T-helper 1 cell treated with Interleukin-12 subunit alpha and Interleukin-12 subunit beta and Interleukin-4 antibody, amounts not matched to agents 30 μg/mL and 1 μg/mL, for 36 hours (primary cell): ENCODE data around the gene JPT2.
"Not testable (repeated sequence)": the region's sequence is repeated elsewhere in the genome, so short reads cannot be mapped to it uniquely, and the experiment has no call there.

ENCODE experiments used
- H3K27ac Mint-ChIP-seq: one replicate; pipeline ENCODE4 v1.8.0; 2021; ENCODE audit warnings: mild to moderate bottlenecking, mixed read lengths
- H3K27me3 Mint-ChIP-seq: one replicate; pipeline ENCODE4 v1.8.0; 2021; ENCODE audit warnings: low read depth, mixed read lengths
- H3K36me3 Mint-ChIP-seq: one replicate; pipeline ENCODE4 v1.8.0; 2021; ENCODE audit warnings: low read depth, mixed read lengths
- H3K4me1 Mint-ChIP-seq: one replicate; pipeline ENCODE4 v1.8.0; 2021; ENCODE audit warnings: low read depth, mixed read lengths
- H3K4me3 Mint-ChIP-seq: one replicate; pipeline ENCODE4 v1.8.0; 2021; ENCODE audit warnings: mild to moderate bottlenecking, moderate library complexity, mixed read lengths
- H3K9me3 Mint-ChIP-seq: one replicate; pipeline ENCODE4 v1.8.0; 2021; ENCODE audit warnings: mixed read lengths

JPT2 gene

DNA sequence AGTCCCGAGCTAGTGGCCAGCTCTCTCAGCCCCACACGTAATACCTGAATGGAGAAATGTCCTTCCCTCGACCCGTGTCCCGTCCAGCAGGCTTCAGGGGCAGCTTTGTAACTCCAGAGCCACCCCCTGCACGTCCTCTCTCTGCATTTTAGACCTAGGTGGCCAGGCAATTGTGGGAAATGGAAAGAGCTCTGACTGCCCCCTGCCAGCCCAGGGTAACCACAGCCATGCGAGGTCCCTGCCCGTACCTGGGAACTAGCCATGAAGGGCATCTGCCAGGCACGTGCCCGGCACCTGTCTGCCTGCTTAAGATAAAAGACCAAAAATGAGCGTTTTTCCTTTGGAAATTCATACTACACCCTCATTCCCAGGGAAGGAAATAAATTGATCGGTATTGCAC is 37.1 kb downstream of the JPT2 start:
- Mint-ChIP-seq H3K27me3 (no peaks in the 10 kb centered on the region), H3K4me1 (peaks cover 6% of the 10 kb centered on the region), H3K4me3 (no peak overlapping the region), H3K36me3 (no peaks in the 10 kb centered on the region), H3K27ac (no peak overlapping the region), H3K9me3 (no peaks in the 10 kb centered on the region)

GRCh38 chr16:1718236-1718635 is 40.2 kb downstream of the JPT2 start:
- not testable (repeated sequence) for H3K9me3 Mint-ChIP-seq, H3K27me3 Mint-ChIP-seq, H3K4me3 Mint-ChIP-seq, H3K36me3 Mint-ChIP-seq, H3K27ac Mint-ChIP-seq
- H3K4me1 Mint-ChIP-seq: peaks cover 15% of the 10 kb centered on the region

GRCh38 chr16:1719559-1720229 is 41.6 kb downstream of the JPT2 start:
- not testable (repeated sequence) for H3K27ac Mint-ChIP-seq, H3K27me3 Mint-ChIP-seq, H3K36me3 Mint-ChIP-seq, H3K9me3 Mint-ChIP-seq, H3K4me3 Mint-ChIP-seq
- peaks cover 20% of the 10 kb centered on the region for H3K4me1 Mint-ChIP-seq

DNA sequence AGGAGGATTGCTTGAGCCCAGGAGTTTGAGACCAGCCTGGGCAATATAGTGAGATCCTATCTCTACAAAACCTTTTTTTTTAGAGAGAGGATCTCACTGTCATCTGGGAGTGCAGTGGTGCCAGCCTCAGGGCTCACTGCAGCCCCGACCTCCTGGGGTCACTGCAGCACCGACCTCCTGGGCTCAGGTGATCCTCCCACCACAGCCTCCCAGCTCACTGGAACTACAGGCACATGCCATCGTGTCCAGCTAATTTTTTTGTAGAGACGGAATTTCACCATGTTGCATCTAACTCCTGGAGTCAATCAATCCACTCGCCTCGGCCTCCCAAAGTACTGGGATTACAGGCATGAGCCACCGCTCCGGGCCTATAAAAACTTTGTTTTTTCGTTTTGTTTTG is 43.3 kb downstream of the JPT2 start:
- peaks cover 20% of the 10 kb centered on the region for H3K4me1 Mint-ChIP-seq
- H3K4me3 Mint-ChIP-seq: no peak overlapping the region
- no peak overlapping the region for H3K27ac Mint-ChIP-seq
- no peaks in the 10 kb centered on the region for H3K36me3 Mint-ChIP-seq
- no peaks in the 10 kb centered on the region for H3K27me3 Mint-ChIP-seq
- H3K9me3 Mint-ChIP-seq: no peaks in the 10 kb centered on the region

DNA sequence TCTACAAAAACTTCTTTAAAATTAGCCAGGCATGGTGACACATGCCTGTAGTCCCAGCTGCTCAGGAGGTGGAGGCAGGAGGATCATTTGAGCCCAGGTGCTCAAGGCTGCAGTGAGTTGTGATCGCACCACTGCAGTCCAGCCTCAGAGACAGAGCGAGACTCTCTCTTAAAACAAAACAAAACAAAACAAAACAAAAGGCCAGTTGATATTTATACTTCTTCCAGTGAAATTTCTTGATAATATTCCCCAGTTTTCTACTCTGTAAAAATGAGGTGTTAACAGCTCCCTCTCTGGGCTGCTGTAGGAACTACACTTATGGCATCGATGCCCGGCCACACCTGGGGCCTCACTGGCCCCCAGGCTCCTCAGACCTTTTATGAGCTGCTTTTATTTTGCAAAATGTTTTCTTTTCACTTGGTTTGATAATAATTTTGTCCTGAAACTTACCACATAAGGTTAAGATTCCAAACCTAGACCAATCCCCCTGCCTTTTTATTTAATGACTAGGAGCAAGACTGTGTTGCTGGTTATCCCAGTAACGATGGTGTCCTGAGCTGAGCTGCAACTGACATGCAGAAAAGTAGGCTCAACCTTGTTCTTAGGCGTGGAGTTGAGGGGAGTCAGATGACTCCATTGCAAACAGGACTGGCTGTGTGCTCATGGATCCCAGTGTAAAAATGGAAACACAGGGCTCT is 45.5 kb downstream of the JPT2 start:
- Mint-ChIP-seq H3K36me3 (peaks cover 9% of the 10 kb centered on the region), H3K27ac (peak overlapping the region; percentile 27), H3K27me3 (no peaks in the 10 kb centered on the region)

DNA sequence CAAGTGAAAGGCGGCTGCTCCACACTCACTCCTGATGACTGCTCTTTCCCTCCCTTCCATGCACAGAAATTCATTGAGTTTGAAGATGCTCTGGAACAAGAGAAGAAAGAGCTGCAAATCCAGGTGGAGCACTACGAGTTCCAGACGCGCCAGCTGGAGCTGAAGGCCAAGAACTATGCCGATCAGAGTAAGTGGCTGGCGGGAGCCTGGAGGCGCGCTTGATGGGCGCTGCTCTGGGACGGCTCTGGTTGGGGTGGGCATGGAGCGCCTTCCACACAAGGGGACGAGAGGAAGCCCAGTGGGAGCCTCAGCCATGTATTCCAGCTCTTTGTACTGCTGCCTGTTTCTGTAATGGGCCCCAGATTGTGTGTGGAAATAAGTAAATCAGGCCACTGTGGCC is 46.4 kb downstream of the JPT2 start:
- Mint-ChIP-seq H3K36me3 (peaks cover 12% of the 10 kb centered on the region), H3K4me3 (no peak overlapping the region), H3K4me1 (peaks cover 19% of the 10 kb centered on the region), H3K27ac (no peak overlapping the region), H3K27me3 (no peaks in the 10 kb centered on the region), H3K9me3 (no peaks in the 10 kb centered on the region)

More for the DNA sequence above, 45.5 kb downstream of the JPT2 start:
- Mint-ChIP-seq H3K9me3 (no peaks in the 10 kb centered on the region), H3K4me1 (peaks cover 20% of the 10 kb centered on the region), H3K4me3 (peak overlapping the region; percentile 54)

GRCh38 chr16:1726661-1727502 is 48.8 kb downstream of the JPT2 start:
- Mint-ChIP-seq H3K36me3 (peaks cover 15% of the 10 kb centered on the region), H3K9me3 (no peaks in the 10 kb centered on the region), H3K4me3 (no peak overlapping the region), H3K27ac (peak overlapping the region; percentile 1), H3K4me1 (peaks cover 12% of the 10 kb centered on the region), H3K27me3 (no peaks in the 10 kb centered on the region)

DNA sequence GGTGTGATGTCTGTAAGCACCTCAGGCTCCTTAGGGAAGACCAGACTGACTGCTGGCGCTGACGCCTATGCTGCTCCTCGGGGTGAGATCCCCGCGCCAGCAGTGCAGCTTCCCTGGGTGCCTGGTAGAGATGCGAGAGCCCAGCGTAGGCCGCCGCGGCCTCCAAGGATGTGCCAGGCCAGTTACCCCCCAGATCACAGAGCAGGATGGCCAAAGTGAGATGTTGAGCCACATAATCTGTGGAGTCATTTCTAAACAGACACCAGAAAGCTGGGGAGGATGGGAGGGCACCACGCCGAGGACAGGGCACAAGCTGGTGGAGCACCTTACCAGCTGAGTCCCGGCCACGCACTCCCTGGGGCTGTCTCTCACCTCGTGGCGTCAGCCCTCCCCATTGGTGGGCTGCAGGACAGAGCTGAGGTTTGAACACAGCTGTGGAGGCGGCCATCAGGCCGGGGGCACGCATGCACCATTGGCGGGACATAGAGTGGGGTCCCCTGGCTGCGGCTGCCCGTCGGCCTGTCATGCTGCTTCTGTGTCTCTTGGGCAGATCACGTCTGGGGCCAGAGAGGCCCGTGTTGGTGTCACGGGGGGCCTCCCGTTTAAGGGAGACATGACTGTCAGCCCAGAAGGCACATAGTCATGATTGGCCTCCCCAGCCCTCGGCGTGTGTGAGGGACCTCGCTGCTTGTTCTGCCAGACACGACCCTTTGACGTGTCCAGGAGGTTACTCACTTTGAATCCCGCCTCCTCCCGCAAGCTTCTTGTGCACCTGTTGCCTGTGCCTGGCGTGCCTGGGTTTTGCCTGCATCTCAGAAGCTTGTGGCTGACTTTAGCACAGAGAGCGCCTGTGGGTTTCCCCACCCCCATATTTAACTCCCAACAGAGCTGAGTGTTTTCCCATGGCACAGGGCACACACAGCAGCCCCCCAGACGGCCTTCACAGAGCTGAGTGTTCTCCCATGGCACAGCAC is 49.9 kb downstream of the JPT2 start:
- H3K36me3 Mint-ChIP-seq: peaks cover 18% of the 10 kb centered on the region
- H3K27me3 Mint-ChIP-seq: no peaks in the 10 kb centered on the region
- no peak overlapping the region for H3K27ac Mint-ChIP-seq
- H3K4me3 Mint-ChIP-seq: no peak overlapping the region
- no peaks in the 10 kb centered on the region for H3K9me3 Mint-ChIP-seq
- peaks cover 7% of the 10 kb centered on the region for H3K4me1 Mint-ChIP-seq

DNA sequence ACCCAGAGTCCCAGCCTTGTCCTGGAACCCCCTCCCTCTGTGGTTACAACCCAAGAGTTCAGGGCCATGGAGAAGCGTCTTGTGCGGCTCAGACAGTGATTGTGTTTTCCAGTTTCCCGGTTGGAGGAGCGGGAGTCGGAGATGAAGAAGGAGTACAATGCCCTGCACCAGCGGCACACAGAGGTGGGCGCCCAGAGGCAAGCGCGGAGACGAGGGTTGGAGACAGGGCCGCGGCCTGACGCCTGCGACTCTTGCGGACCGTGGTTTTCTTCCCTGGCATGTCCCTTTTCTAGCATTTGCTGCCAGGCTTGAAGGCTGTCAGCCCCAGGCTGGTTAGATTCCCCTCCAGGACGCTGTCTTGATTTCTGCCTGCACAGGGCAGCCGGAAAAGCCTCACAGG is 50.9 kb downstream of the JPT2 start:
- Mint-ChIP-seq H3K4me1 (no peaks in the 10 kb centered on the region), H3K27me3 (no peaks in the 10 kb centered on the region), H3K27ac (no peak overlapping the region), H3K9me3 (no peaks in the 10 kb centered on the region), H3K4me3 (no peak overlapping the region), H3K36me3 (peaks cover 24% of the 10 kb centered on the region)

DNA sequence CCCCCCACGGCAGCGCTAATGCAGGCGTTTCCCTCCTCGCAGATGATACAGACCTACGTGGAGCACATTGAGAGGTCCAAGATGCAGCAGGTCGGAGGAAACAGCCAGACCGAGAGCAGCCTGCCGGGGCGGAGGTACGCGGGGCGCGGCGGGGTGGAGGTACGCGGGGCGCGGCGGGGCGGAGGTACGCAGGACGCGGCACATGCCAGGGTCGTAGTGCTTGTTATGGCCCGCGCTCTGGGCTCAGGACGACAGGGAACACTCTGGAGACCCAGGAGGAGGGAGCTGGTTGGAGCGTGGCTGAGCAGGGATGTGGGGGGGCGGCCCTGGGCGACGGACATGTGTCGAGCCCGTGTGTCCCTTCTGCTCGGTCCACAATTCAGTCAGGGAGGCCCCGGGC is 51.4 kb downstream of the JPT2 start:
- Mint-ChIP-seq H3K36me3 (peaks cover 24% of the 10 kb centered on the region), H3K9me3 (no peaks in the 10 kb centered on the region), H3K4me3 (no peak overlapping the region), H3K4me1 (no peaks in the 10 kb centered on the region), H3K27ac (no peak overlapping the region), H3K27me3 (no peaks in the 10 kb centered on the region)

GRCh38 chr16:1731073-1731472 is 53.0 kb downstream of the JPT2 start:
- Mint-ChIP-seq H3K36me3 (peaks cover 24% of the 10 kb centered on the region), H3K27ac (no peak overlapping the region), H3K9me3 (no peaks in the 10 kb centered on the region), H3K4me3 (no peak overlapping the region), H3K4me1 (no peaks in the 10 kb centered on the region), H3K27me3 (no peaks in the 10 kb centered on the region)

GRCh38 chr16:1731603-1732002 is 53.5 kb downstream of the JPT2 start:
- no peak overlapping the region for H3K27ac Mint-ChIP-seq
- H3K36me3 Mint-ChIP-seq: peaks cover 24% of the 10 kb centered on the region
- no peak overlapping the region for H3K4me3 Mint-ChIP-seq
- H3K4me1 Mint-ChIP-seq: no peaks in the 10 kb centered on the region
- H3K27me3 Mint-ChIP-seq: no peaks in the 10 kb centered on the region
- H3K9me3 Mint-ChIP-seq: no peaks in the 10 kb centered on the region

- no peak overlapping the region for H3K4me3 Mint-ChIP-seq
- H3K27me3 Mint-ChIP-seq: no peaks in the 10 kb centered on the region
- H3K36me3 Mint-ChIP-seq: peaks cover 21% of the 10 kb centered on the region
- no peak overlapping the region for H3K27ac Mint-ChIP-seq
- H3K9me3 Mint-ChIP-seq: no peaks in the 10 kb centered on the region
- no peaks in the 10 kb centered on the region for H3K4me1 Mint-ChIP-seq
Observed at GRCh38 chr16:1732071-1732470, 54.0 kb downstream of the JPT2 start.

GRCh38 chr16:1732551-1732987 is 54.5 kb downstream of the JPT2 start:
- not testable (repeated sequence) for H3K9me3 Mint-ChIP-seq, H3K27me3 Mint-ChIP-seq, H3K27ac Mint-ChIP-seq, H3K4me1 Mint-ChIP-seq, H3K4me3 Mint-ChIP-seq
- H3K36me3 Mint-ChIP-seq: peaks cover 16% of the 10 kb centered on the region
